ENCODE data around the gene MIS12.

The MIS12 gene

GRCh38 chr17:5511401-5512225 is 25.2 kb downstream of the MIS12 start:
- peak overlapping the region; percentile 33 for H3K27ac Mint-ChIP-seq
- ATAC-seq, result no peak
- H3K27me3 Mint-ChIP-seq, result no peaks in the 10 kb centered on the region
- H3K4me1 Mint-ChIP-seq, result peaks cover 12% of the 10 kb centered on the region
- H3K4me3 Mint-ChIP-seq, result no peak overlapping the region
- H3K36me3 Mint-ChIP-seq, result peaks cover 38% of the 10 kb centered on the region
- H3K9me3 Mint-ChIP-seq, result peaks cover 3% of the 10 kb centered on the region

GRCh38 chr17:5513628-5514027 is 27.3 kb downstream of the MIS12 start:
- Mint-ChIP-seq H3K4me3 (no peak overlapping the region), H3K9me3 (peaks cover 3% of the 10 kb centered on the region), H3K27me3 (no peaks in the 10 kb centered on the region), H3K27ac (no peak overlapping the region), H3K4me1 (peaks cover 12% of the 10 kb centered on the region), H3K36me3 (peaks cover 57% of the 10 kb centered on the region)
- no peak for ATAC-seq

- peaks cover 12% of the 10 kb centered on the region for H3K4me1 Mint-ChIP-seq
- peaks cover 57% of the 10 kb centered on the region for H3K36me3 Mint-ChIP-seq
- no peak overlapping the region for H3K27ac Mint-ChIP-seq
- H3K27me3 Mint-ChIP-seq, result no peaks in the 10 kb centered on the region
- H3K4me3 Mint-ChIP-seq, result no peak overlapping the region
- peaks cover 3% of the 10 kb centered on the region for H3K9me3 Mint-ChIP-seq
- no peak for ATAC-seq
These were observed 28.6 kb downstream of the MIS12 start for GRCh38 chr17:5514976-5515375.

- no peak overlapping the region for H3K4me3 Mint-ChIP-seq
- peaks cover 12% of the 10 kb centered on the region for H3K4me1 Mint-ChIP-seq
- no peaks in the 10 kb centered on the region for H3K27me3 Mint-ChIP-seq
- peaks cover 64% of the 10 kb centered on the region for H3K36me3 Mint-ChIP-seq
- H3K27ac Mint-ChIP-seq, result no peak overlapping the region
- ATAC-seq, result no peak
- peaks cover 3% of the 10 kb centered on the region for H3K9me3 Mint-ChIP-seq
These were observed 29.9 kb downstream of the MIS12 start for GRCh38 chr17:5516060-5516792.

GRCh38 chr17:5522476-5522875 is 36.1 kb downstream of the MIS12 start:
- Mint-ChIP-seq H3K36me3 (peaks cover 53% of the 10 kb centered on the region), H3K27me3 (no peaks in the 10 kb centered on the region), H3K4me3 (no peak overlapping the region), H3K4me1 (no peaks in the 10 kb centered on the region), H3K9me3 (no peaks in the 10 kb centered on the region), H3K27ac (no peak overlapping the region)
- ATAC-seq, result no peak

- Mint-ChIP-seq H3K36me3 (peaks cover 52% of the 10 kb centered on the region), H3K27me3 (no peaks in the 10 kb centered on the region), H3K4me1 (no peaks in the 10 kb centered on the region), H3K4me3 (no peak overlapping the region), H3K9me3 (no peaks in the 10 kb centered on the region), H3K27ac (no peak overlapping the region)
- ATAC-seq, result no peak
These were observed 36.9 kb downstream of the MIS12 start for GRCh38 chr17:5523249-5523648.

- Mint-ChIP-seq H3K27me3 (no peaks in the 10 kb centered on the region), H3K4me1 (no peaks in the 10 kb centered on the region), H3K9me3 (no peaks in the 10 kb centered on the region), H3K36me3 (peaks cover 73% of the 10 kb centered on the region), H3K27ac (peak overlapping the region; percentile 55), H3K4me3 (no peak overlapping the region)
- peak; percentile 78 for ATAC-seq
These were observed 40.6 kb downstream of the MIS12 start for GRCh38 chr17:5526821-5527598.

GRCh38 chr17:5527601-5528250 is 41.4 kb downstream of the MIS12 start:
- peaks cover 78% of the 10 kb centered on the region for H3K36me3 Mint-ChIP-seq
- no peak overlapping the region for H3K27ac Mint-ChIP-seq
- no peak overlapping the region for H3K4me3 Mint-ChIP-seq
- H3K27me3 Mint-ChIP-seq, result no peaks in the 10 kb centered on the region
- ATAC-seq, result no peak
- H3K4me1 Mint-ChIP-seq, result no peaks in the 10 kb centered on the region
- no peaks in the 10 kb centered on the region for H3K9me3 Mint-ChIP-seq

- no peaks in the 10 kb centered on the region for H3K4me1 Mint-ChIP-seq
- H3K36me3 Mint-ChIP-seq, result peaks cover 74% of the 10 kb centered on the region
- peak overlapping the region; percentile 12 for H3K27ac Mint-ChIP-seq
- no peak overlapping the region for H3K4me3 Mint-ChIP-seq
- H3K9me3 Mint-ChIP-seq, result no peaks in the 10 kb centered on the region
- H3K27me3 Mint-ChIP-seq, result no peaks in the 10 kb centered on the region
- ATAC-seq, result no peak
These were observed 44.1 kb downstream of the MIS12 start for GRCh38 chr17:5530265-5531084.

GRCh38 chr17:5531085-5531418 is 44.7 kb downstream of the MIS12 start:
- Mint-ChIP-seq H3K9me3 (no peaks in the 10 kb centered on the region), H3K4me3 (no peak overlapping the region), H3K4me1 (no peaks in the 10 kb centered on the region), H3K27me3 (no peaks in the 10 kb centered on the region), H3K27ac (no peak overlapping the region), H3K36me3 (peaks cover 79% of the 10 kb centered on the region)
- ATAC-seq, result no peak

GRCh38 chr17:5532581-5532980 is 46.2 kb downstream of the MIS12 start:
- Mint-ChIP-seq H3K36me3 (peaks cover 85% of the 10 kb centered on the region), H3K27ac (no peak overlapping the region), H3K9me3 (no peaks in the 10 kb centered on the region), H3K27me3 (no peaks in the 10 kb centered on the region), H3K4me3 (no peak overlapping the region), H3K4me1 (no peaks in the 10 kb centered on the region)
- ATAC-seq, result no peak

GRCh38 chr17:5533486-5534315 is 47.3 kb downstream of the MIS12 start:
- no peak for ATAC-seq
- Mint-ChIP-seq H3K4me3 (no peak overlapping the region), H3K27ac (no peak overlapping the region), H3K36me3 (peaks cover 84% of the 10 kb centered on the region), H3K9me3 (no peaks in the 10 kb centered on the region), H3K27me3 (no peaks in the 10 kb centered on the region), H3K4me1 (no peaks in the 10 kb centered on the region)

GRCh38 chr17:5535436-5535835 is 49.1 kb downstream of the MIS12 start:
- Mint-ChIP-seq H3K27me3 (no peaks in the 10 kb centered on the region), H3K4me3 (no peak overlapping the region), H3K36me3 (peaks cover 82% of the 10 kb centered on the region), H3K27ac (no peak overlapping the region), H3K4me1 (no peaks in the 10 kb centered on the region), H3K9me3 (no peaks in the 10 kb centered on the region)
- ATAC-seq, result no peak

Data from stimulated activated memory B cell treated with anti-CD40 and anti-IgM and Interleukin-4, amounts not matched to agents 10 μg/mL and 1 μg/mL and 100 μg/mL, for 72 hours (primary cell).